HG03442 (cell line): ENCODE results near the gene FMNL3.
A peak's percentile ranks its signal among the peaks of the same experiment; 100 is the strongest.
"Not testable (repeated sequence)": the region's sequence is repeated elsewhere in the genome, so short reads cannot be mapped to it uniquely, and the experiment has no call there.

ENCODE experiments used
- ATAC-seq: cut with Tn5 transposase; IDR thresholded peaks from one replicate; pipeline ENCODE4 v1.9.1; 2021; ENCODE audit warnings: mild to moderate bottlenecking, moderate library complexity; ENCODE audit not compliant: unreplicated experiment

FMNL3 gene

DNA sequence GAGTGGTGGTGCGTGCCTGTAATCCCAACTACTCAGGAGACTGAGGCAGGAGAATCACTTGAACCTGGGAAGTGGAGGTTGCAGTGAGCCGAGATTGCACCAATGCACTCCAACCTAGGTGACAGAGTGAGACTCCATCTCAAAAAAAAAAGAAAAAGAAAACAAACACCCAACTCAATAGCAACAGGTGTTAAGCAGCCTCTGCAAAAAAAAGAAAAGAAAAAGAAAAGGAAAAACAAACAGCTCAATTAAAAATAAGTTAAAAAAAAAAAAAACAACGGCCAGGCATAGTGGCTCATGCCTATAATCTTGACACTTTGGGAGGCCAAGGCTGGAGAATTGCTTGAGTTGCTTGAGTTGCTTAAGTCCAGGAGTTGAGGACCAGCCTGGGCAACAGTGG, 10.6 kb upstream of the FMNL3 start:
- ATAC-seq = not testable (repeated sequence)

DNA sequence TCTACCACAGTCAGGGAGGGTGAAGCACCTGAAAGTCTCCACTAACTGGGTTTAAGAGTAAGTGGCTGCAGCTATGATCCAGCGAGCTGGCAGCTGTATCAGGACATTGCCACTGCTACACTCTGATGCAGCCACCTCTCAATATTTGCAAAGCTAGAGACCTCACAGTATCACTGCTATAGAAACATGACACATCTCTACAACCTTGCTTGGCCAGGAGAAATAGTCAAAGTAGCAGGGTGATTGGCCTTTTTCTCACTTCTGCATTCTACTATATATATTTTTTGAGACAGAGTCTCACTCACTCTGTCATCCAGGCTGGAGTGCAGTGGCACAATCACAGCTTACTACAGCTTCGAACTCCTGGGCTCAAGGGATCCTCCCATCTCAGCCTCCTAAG, 9.3 kb upstream of the FMNL3 start:
- ATAC-seq = peak; percentile 70

GRCh38 chr12:49713952-49714351, 6.7 kb upstream of the FMNL3 start:
- ATAC-seq = not testable (repeated sequence)

- no peak for ATAC-seq
These were observed 1.6 kb upstream of the FMNL3 start for GRCh38 chr12:49708851-49709250.

GRCh38 chr12:49707812-49708147, 575 bp upstream of the FMNL3 start:
- ATAC-seq = no peak

GRCh38 chr12:49706351-49707127, 666 bp downstream of the FMNL3 start:
- ATAC-seq = peak; percentile 11

DNA sequence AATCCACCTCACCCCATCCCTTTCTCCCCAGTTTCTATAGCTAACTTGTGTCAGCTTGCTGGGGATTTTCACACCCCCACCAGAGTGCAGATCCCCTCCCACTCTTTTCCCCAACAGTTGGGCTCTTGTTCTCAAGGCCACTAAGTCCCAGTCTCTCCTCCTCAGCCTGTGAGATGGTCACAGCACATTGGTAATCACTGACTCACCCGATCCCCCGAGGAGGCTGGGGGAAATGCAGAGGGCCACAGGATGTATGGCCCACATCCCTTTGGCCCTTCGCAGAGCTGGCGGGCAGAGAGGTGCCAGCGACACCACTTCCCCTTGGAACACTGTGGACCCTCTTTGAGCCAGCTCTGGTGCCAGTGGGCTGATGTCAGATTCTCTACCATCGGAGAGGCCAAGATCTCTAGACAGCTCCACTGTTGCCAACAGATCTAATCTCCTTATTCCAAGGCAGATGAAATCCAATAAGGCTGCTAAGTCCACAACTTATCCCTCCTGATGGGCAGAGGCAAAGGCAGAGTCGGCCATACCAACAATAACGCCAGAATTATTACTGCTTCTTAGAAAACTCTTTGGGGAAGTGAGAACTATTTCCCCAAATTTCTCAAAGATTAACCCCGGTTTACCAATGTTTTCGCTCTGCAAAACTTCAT, 1.6 kb downstream of the FMNL3 start:
- no peak for ATAC-seq

- ATAC-seq = no peak
These were observed 3.5 kb downstream of the FMNL3 start for GRCh38 chr12:49703647-49704137.

- ATAC-seq = no peak
These were observed 4.5 kb downstream of the FMNL3 start for GRCh38 chr12:49702676-49703215.

- ATAC-seq = no peak
These were observed 5.2 kb downstream of the FMNL3 start for GRCh38 chr12:49702009-49702408.

DNA sequence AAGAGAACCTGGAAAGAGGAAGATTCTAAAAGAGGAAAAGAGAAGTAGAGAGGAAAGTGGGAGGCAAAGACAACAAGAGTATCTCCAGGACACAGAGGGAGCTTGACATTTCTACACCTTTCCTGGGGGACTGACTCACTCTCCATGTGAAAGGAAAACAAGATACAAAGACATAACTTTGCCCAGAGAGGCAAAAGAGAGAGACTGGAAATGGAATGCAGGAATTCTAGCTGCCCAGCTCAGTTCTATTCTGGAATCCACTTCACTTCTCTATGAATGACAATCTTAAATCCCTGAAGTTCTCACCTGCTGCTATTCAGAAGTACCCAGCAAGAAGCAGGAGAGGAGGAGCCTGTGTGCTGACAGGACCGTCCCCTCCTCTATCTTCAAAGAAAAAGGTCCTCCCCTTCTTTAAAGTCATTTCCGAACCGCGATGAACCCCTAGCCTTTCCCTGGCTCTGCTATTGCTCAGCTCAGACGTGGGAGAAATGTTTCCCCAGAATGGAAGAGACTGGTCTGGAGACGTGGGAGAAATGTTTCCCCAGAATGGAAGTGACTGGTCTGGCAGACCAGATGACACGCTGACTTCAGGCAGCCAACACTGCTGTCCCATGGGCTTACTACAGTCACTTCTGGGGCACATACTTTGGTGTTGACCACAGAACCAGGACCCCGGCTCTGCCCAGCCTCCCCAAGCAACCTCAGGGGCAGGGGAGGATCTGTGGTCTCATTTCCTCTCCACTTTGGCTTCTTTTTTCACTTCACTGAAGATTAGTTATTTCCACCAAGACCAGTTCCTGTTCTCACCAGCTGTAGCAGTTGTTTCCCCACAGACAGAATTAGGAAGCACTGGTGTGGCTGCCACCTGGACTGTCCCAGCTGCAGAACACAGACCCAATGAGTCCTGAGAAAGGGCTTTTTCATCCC, 8.3 kb downstream of the FMNL3 start:
- ATAC-seq = peak; percentile 75

DNA sequence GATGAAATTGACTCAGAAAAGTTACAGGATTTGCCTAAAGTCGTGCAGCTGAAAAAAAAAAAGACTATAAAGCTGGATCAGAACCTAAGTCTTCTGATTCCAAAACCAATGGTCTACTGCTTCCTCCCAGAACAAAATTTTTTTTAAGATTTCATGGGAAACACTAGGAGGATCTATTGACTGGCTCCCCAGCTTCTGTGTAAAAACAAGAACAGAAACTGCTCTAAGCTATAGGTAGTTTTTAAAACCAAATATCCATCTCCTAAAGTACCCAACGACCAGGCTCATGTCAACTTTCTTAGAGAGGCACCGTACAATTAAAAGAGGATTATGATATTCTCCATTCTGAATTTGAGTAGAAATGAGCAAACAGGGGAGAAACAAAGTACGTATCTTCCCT, 9.4 kb downstream of the FMNL3 start:
- ATAC-seq = no peak

GRCh38 chr12:49696723-49697122, 10.5 kb downstream of the FMNL3 start:
- no peak for ATAC-seq

DNA sequence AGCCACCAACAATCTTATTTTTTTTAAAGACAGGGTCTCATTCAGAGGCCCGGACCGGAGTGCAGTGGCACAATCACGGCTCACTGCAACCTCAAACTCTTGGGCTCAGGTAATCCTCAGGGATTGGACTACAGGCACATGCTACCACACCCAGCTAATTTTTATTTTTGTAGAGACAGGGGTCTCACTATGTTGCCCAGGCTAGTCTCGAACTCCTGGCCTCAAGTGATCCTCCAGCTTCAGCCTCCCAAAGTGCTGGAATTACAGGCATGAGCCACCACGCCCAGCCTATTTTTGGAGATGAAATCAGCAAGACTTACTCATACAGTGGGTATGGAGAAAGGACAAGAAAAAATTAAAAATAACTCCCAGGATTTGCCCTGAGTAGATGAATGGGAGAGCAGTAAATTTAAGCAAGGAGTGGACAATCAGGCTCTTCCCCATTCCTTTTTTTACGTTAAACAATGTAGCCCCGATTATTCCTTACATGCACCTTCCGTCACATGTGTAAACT, 13.2 kb downstream of the FMNL3 start:
- ATAC-seq = no peak

DNA sequence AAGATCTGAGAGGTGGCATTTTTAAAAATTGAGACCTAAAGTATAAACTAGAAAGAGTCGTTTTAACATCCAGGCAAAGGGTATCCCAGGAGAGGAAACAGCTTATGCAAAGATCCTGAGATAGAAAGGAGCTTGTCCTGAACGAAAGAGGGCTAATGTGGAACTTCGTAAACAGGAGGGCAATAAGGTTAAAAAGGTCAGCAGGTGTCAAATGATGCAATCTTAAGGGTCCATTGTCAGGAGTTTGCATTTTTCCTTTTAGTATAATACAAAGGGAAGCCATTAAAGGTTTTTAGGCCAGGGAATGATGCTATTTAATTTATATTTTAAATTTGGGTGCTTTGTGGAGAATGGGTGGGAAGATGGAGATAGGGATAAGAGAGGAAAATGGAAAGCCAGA, 14.4 kb downstream of the FMNL3 start:
- ATAC-seq = no peak

- no peak for ATAC-seq
These were observed 17.4 kb downstream of the FMNL3 start for GRCh38 chr12:49689785-49690184.

GRCh38 chr12:49689237-49689636, 18.0 kb downstream of the FMNL3 start:
- ATAC-seq = no peak

GRCh38 chr12:49687941-49688340, 19.3 kb downstream of the FMNL3 start:
- no peak for ATAC-seq

DNA sequence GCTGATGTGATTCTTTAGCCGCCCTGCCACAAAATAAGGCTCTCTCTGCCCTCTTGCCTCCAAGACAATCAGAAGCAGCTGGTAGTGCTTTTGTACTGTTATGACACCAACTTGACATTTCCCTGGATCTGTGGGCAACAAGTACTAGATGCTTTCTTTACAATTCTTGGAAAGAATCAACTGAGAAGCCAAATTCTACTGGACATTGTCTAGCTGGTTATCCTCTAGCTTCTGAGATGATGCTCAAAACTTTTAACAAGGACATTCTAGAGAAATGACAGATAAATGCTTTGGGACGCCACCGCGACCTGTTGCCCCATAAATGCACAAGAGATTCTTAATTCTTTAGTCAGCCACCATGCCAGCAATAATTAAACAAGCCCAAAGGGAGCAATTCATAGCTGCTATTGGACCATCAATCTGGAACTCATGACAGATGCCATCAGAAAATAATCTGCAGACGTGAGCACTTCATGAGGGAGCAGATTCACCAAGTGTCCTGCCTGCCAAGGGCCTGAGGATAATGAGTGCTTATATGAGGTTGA, 22.8 kb downstream of the FMNL3 start:
- no peak for ATAC-seq

DNA sequence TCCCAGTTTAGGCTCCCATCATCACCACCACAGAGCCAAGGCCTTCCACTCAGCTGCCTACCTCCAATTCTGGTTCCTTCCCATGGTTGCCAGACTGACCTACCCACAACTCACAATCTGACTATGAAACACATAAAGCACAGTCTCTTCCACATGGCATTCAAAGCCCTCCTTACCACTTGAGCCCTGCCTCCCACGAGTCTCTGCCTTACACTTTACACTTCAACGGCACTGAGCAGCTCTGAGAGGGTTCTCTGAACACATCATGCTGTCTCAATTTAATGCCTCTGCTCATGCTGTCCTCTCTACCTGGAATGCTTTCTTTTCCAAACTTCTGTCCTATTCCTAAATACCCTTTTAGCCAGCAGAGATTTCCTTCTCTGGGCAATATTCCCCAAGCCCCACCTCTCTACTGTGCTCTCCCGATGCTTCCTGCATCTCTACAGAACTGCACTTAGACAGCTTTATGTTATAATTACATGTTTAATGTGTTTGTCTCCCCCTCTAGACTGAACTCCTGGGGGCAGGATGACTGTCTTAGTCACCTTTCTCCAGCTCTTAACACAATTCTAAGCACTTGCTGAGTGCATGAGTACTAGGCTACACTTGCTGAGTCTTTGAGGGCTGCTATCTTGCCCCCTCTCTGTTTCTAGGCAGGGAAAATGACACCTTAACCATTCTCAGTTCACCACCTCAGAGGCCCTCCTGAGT, 23.5 kb downstream of the FMNL3 start:
- no peak for ATAC-seq
